ENCODE measurements around the gene MAST4.

Gene MAST4

GRCh38 chr5:67190861-67191260 is 594.7 kb downstream of the MAST4 start:
- TF ChIP-seq, protein P1, sequence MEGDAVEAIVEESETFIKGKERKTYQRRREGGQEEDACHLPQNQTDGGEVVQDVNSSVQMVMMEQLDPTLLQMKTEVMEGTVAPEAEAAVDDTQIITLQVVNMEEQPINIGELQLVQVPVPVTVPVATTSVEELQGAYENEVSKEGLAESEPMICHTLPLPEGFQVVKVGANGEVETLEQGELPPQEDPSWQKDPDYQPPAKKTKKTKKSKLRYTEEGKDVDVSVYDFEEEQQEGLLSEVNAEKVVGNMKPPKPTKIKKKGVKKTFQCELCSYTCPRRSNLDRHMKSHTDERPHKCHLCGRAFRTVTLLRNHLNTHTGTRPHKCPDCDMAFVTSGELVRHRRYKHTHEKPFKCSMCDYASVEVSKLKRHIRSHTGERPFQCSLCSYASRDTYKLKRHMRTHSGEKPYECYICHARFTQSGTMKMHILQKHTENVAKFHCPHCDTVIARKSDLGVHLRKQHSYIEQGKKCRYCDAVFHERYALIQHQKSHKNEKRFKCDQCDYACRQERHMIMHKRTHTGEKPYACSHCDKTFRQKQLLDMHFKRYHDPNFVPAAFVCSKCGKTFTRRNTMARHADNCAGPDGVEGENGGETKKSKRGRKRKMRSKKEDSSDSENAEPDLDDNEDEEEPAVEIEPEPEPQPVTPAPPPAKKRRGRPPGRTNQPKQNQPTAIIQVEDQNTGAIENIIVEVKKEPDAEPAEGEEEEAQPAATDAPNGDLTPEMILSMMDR (IDR thresholded peaks at IDR 0.05; ENCODE audit: poor library complexity, severe bottlenecking), result no peak
- H3K27ac ChIP-seq (ENCODE audit: poor library complexity, severe bottlenecking), result no peak overlapping the region
- no peak overlapping the region for H3K4me3 ChIP-seq (ENCODE audit: severe bottlenecking)
- no peak for DNase-seq (ENCODE audit: low spot score)
- H3K4me1 ChIP-seq (ENCODE audit: insufficient read depth, poor library complexity, severe bottlenecking), result no peaks in the 10 kb centered on the region
- H3K9me3 ChIP-seq (ENCODE audit: severe bottlenecking), result no peaks in the 10 kb centered on the region
- no peaks in the 10 kb centered on the region for H3K36me3 ChIP-seq (ENCODE audit: low read depth)
- H3K27me3 ChIP-seq (ENCODE audit: insufficient read depth, poor library complexity, severe bottlenecking), result no peaks in the 10 kb centered on the region
- ATAC-seq (ENCODE audit: low read depth), result no peak

GRCh38 chr5:67192719-67193438 is 596.7 kb downstream of the MAST4 start:
- DNase-seq (ENCODE audit: low spot score) (no peak), ATAC-seq (ENCODE audit: low read depth) (no peak)
- Histone ChIP-seq H3K27me3 (ENCODE audit: insufficient read depth, poor library complexity, severe bottlenecking) (no peaks in the 10 kb centered on the region), H3K4me3 (ENCODE audit: severe bottlenecking) (no peak overlapping the region), H3K9me3 (ENCODE audit: severe bottlenecking) (no peaks in the 10 kb centered on the region), H3K27ac (ENCODE audit: poor library complexity, severe bottlenecking) (no peak overlapping the region), H3K36me3 (ENCODE audit: low read depth) (no peaks in the 10 kb centered on the region), H3K4me1 (ENCODE audit: insufficient read depth, poor library complexity, severe bottlenecking) (no peaks in the 10 kb centered on the region)
- TF ChIP-seq, protein P1 (IDR thresholded peaks at IDR 0.05; ENCODE audit: poor library complexity, severe bottlenecking), result no peak

DNA sequence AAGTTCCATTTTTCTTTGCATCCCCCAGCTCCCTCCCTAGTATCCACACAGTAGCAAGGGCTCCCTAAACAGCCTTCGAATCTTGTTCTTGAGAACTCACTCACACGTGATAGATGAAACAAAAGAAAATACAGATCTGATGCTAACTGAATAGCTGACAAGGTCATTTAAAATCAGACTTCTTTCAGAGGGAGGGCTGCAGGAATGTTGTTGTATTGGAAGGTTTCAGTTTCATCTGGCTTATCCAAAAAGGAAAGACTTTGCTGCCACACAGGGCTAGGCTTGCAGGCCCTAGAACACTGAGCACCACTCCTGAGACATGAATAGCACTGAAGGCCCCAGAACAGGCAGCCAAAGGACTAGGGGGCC is 597.2 kb downstream of the MAST4 start:
- H3K36me3 ChIP-seq (ENCODE audit: low read depth), result no peaks in the 10 kb centered on the region
- ATAC-seq (ENCODE audit: low read depth), result no peak
- no peaks in the 10 kb centered on the region for H3K4me1 ChIP-seq (ENCODE audit: insufficient read depth, poor library complexity, severe bottlenecking)

GRCh38 chr5:67194166-67194565 is 598.0 kb downstream of the MAST4 start:
- ATAC-seq (ENCODE audit: low read depth) (no peak), DNase-seq (ENCODE audit: low spot score) (no peak)
- Histone ChIP-seq H3K27ac (ENCODE audit: poor library complexity, severe bottlenecking) (no peak overlapping the region), H3K9me3 (ENCODE audit: severe bottlenecking) (peaks cover 3% of the 10 kb centered on the region), H3K4me1 (ENCODE audit: insufficient read depth, poor library complexity, severe bottlenecking) (no peaks in the 10 kb centered on the region), H3K27me3 (ENCODE audit: insufficient read depth, poor library complexity, severe bottlenecking) (no peaks in the 10 kb centered on the region), H3K36me3 (ENCODE audit: low read depth) (no peaks in the 10 kb centered on the region), H3K4me3 (ENCODE audit: severe bottlenecking) (no peak overlapping the region)
- TF ChIP-seq, protein P1 (IDR thresholded peaks at IDR 0.05; ENCODE audit: poor library complexity, severe bottlenecking), result no peak

More for the DNA sequence above, 597.2 kb downstream of the MAST4 start:
- no peak for DNase-seq (ENCODE audit: low spot score)
- H3K4me3 ChIP-seq (ENCODE audit: severe bottlenecking), result no peak overlapping the region
- H3K9me3 ChIP-seq (ENCODE audit: severe bottlenecking), result no peaks in the 10 kb centered on the region
- TF ChIP-seq, protein P1 (IDR thresholded peaks at IDR 0.05; ENCODE audit: poor library complexity, severe bottlenecking), result no peak
- no peaks in the 10 kb centered on the region for H3K27me3 ChIP-seq (ENCODE audit: insufficient read depth, poor library complexity, severe bottlenecking)
- H3K27ac ChIP-seq (ENCODE audit: poor library complexity, severe bottlenecking), result no peak overlapping the region

Data from RWPE2 (cell line).